Central memory CD8-positive, alpha-beta T cell (primary cell): ENCODE measurements around the gene UTF1.

Experiments
- ATAC-seq: fragments of 150-1000 bp; cut with Tn5 transposase; replicated peaks from 2 replicates; pipeline ENCODE4 v1.10.0; 2022; ENCODE audit warnings: mild to moderate bottlenecking, moderate FRiP score, moderate number of reproducible peaks; ENCODE audit not compliant: poor library complexity, severe bottlenecking; ENCODE audit errors: extremely low read depth
- DNase-seq, 2 donors: peaks; one replicate each; pipeline ENCODE4 v3.0.0; 2021; ENCODE audit warnings: low spot score in 2 of 2
- H3K27ac Mint-ChIP-seq: one replicate; pipeline ENCODE4 v1.8.0; 2022; ENCODE audit warnings: low read depth, mild to moderate bottlenecking, moderate library complexity, mixed read lengths
- H3K27me3 Mint-ChIP-seq: one replicate; pipeline ENCODE4 v1.8.0; 2022; ENCODE audit warnings: mixed read lengths
- H3K36me3 Mint-ChIP-seq: one replicate; pipeline ENCODE4 v1.8.0; 2022; ENCODE audit warnings: mild to moderate bottlenecking, moderate library complexity, mixed read lengths; ENCODE audit not compliant: insufficient read depth
- H3K4me1 Mint-ChIP-seq: one replicate; pipeline ENCODE4 v1.8.0; 2022; ENCODE audit warnings: mixed read lengths
- H3K4me3 Mint-ChIP-seq: one replicate; pipeline ENCODE4 v1.8.0; 2022; ENCODE audit warnings: mild to moderate bottlenecking, moderate library complexity, mixed read lengths
- H3K9me3 Mint-ChIP-seq: one replicate; pipeline ENCODE4 v1.8.0; 2022; ENCODE audit warnings: mixed read lengths

The UTF1 gene

GRCh38 chr10:133281084-133281483 lies 51.1 kb downstream of the UTF1 start:
- no peak overlapping the region for H3K27ac Mint-ChIP-seq
- ATAC-seq (no peak), DNase-seq (no peak)
- peaks cover 30% of the 10 kb centered on the region for H3K4me1 Mint-ChIP-seq
- H3K9me3 Mint-ChIP-seq, result no peaks in the 10 kb centered on the region
- no peaks in the 10 kb centered on the region for H3K27me3 Mint-ChIP-seq
- H3K4me3 Mint-ChIP-seq, result no peak overlapping the region
- peaks cover 44% of the 10 kb centered on the region for H3K36me3 Mint-ChIP-seq
